NCI-H748 (cell line): ENCODE results near the gene KHSRP.
A peak's percentile ranks its signal among the peaks of the same experiment; 100 is the strongest.

Source experiments
- DNase-seq: peaks from one replicate; lab custom pipeline; 2025; ENCODE audit not compliant: unreplicated experiment; lab: John Stamatoyannopoulos, UW

The KHSRP gene

DNA sequence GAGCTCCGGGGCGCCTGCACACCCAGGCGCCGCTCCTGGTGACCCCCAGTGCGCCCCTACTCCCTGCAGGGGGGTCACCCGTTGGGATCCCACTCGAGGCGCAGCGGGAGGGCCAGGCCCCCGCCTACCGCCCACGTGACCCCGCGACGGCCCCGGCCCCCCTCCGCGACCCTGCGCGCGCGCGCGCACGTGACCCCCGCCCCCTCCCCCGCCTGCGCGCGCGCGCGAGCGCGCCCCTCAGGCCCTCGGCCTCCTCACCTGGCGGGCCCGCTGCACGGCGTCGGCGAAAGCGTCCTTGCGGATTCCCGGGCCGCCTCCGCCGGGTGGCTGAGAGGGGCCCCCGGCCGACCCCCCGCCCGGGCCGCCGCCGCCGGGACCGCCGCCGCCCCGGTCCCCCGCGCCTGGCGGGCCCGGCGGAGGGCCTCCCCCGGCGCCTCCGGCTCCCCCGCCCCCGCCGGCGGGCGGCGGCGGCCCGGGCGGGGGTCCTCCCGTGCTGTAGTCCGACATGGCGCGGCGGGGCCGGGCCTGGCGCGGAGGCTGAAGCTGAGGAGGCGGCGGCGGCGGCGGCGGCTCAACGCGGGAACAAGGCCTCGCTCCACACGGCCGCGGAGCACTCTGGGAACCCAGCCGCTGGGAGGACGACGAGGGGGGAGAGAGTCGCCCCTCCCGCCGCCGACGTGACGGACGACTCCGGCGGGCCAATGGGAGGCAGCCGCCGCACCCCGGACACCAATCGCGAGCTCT lies at the start of gene KHSRP:
KHSRP (minus strand) TSS at position 617 of the 744 bp plus-strand sequence; CDS start at position 507, 110 bp downstream.
- peak; percentile 6 for DNase-seq

GRCh38 chr19:6473647-6474046 lies 49.0 kb upstream of the KHSRP start:
- no peak for DNase-seq

DNA sequence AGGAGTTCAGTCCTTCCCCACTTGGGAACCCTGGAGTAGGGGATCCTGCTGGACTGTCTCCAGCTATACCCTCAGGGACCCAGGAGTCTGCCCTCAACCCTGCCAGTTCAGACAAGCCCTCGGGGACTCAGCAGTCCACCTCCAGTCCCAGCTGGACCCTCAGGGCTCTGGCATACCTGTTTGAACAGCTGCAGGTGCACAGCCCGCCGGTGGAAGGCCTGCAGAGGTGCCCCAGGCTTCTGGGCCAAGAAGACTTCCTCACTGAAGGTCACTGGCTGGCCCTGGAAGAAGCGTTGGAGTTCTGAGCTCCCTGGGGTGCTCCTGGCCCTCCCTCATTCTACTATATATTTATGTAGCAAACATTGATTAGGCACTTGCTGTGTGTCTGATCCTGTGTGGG lies 48.1 kb upstream of the KHSRP start:
- peak; percentile 5 for DNase-seq

GRCh38 chr19:6471076-6471475 lies 46.5 kb upstream of the KHSRP start:
- DNase-seq: no peak

GRCh38 chr19:6470173-6470572 lies 45.6 kb upstream of the KHSRP start:
- no peak for DNase-seq

DNA sequence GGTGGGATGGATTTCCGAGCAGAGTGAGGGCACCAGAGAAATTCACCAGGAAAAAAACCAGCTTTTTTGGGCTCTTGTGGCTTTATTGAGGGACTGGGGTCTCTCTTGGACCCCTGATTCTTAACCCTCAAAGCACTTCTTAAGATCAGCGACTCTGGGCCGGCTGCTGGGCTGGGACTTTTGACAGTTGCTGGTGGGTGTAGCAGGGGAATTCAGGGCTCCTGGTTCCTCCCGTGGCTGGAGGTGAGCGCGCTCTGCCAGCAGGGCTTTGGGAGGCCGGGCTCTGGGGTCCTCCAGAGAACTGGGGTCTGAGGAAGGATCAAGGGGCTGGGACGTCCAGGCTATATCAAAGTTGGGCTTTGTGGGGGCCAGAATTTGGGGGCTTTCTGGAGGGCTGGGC lies 42.8 kb upstream of the KHSRP start:
- DNase-seq: no peak

DNA sequence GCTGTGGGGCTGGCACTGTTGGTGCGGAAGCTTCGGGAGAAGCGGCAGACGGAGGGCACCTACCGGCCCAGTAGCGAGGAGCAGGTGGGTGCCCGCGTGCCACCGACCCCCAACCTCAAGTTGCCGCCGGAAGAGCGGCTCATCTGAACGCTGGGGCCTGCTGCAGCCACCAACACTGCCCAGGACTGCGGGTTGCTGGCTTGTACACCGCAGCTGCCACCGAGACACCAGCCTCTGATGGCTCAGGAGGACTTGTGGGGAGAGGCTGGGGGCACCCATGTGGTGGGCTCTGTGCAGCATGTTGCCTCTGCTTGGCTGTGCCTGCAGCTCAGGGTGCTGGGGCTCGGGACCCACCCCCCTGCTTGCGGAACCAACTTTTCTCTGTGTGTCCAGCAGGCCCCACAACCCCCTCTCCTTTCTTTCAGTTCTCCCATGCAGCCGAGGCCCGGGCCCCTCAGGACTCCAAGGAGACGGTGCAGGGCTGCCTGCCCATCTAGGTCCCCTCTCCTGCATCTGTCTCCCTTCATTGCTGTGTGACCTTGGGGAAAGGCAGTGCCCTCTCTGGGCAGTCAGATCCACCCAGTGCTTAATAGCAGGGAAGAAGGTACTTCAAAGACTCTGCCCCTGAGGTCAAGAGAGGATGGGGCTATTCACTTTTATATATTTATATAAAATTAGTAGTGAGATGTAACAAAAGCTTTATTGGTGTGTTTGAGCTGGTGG lies 42.1 kb upstream of the KHSRP start:
- no peak for DNase-seq

- no peak for DNase-seq
Measured at GRCh38 chr19:6465663-6466062, 41.1 kb upstream of the KHSRP start.

DNA sequence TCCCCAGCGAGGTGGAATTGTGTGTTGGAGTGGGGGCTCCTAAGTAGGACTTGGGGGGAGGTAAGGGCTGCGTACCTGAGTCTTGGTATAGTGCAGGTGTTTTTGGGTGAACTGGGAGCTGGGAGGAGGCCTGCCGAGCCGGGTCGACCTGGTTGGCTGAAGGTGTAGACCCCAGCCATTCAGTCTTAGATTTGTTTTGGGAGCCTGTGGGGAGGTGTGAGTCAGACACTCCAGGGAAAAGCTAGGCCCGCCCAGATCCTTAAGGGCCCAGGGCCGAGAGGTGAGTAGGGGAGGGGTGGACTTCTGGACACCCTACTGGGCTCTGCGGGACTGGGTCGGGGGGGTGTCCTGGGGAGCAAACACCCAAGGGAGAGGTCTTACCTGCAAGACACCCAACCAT lies 40.4 kb upstream of the KHSRP start:
- no peak for DNase-seq

DNA sequence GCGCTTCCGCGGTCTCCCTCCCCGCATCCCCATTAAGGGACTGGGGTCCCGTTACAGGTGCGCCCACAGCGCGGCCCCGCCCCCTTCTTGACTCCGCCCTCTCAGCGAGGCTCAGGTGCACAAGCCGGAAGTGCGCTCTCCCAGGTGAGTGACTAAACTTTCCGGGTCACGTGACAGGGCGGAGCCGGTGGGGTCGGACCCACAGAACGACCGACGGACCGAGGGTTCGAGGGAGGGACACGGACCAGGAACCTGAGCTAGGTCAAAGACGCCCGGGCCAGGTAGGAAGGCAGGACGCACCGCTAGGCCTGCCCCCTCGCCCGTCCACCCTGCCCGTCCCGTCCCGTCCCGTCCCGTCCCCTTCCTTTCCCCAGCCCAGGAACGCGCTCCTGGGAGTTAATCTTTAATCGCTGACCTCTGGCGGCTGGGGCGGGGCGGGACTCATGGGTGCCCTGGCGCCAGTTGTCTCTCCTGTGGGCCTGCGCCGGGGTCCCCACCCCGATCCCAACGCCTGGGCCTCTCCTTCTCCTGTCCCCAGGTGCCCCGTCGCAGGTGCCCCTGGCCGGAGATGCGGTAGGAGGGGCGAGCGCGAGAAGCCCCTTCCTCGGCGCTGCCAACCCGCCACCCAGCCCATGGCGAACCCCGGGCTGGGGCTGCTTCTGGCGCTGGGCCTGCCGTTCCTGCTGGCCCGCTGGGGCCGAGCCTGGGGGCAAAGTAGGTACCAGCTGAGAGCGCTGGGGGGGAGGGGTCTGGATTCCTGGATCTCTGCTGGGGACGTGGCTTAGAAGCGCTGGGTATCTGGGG lies 39.7 kb upstream of the KHSRP start, which contains the start of gene CRB3:
CRB3 (plus strand) TSS at position 202 of the 804 bp plus-strand sequence; CDS start at position 633, 431 bp downstream.
- no peak for DNase-seq

GRCh38 chr19:6460099-6460884 lies 35.7 kb upstream of the KHSRP start:
- peak; percentile 97 for DNase-seq

- DNase-seq: peak; percentile 71
Measured at GRCh38 chr19:6459262-6460098, 34.9 kb upstream of the KHSRP start, which contains the start of gene SLC25A23. Gene SLC25A23 (minus strand): TSS chr19:6459792. CDS start chr19:6459628, 164 bp downstream.

DNA sequence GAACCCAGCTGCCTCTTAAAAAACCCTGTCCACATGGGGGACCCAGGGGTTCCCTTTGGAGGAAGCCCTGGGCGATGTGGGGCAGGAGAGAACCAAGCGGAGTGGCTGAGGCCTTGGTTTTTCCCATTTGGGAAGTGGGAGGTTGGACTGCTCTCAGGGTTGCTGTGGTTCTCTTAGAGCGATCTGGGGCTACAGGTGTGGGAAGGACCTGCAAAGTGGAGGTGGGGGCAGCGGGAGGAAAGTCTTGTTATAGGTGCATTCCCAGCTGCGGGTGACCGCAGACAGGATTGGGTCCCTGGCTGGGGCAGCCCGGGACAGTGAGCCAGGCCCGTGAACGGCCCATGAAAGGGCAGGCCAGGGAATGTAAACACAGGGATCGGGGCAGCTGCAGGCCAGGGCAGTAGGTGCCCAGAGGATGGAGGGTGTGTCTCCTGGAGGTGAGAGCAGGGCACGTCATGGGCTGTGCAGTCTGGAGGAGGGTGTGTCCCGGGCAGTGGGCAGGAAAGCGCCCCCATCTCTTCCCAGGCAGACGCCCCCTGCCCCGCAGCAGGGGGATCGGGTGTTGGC lies 34.2 kb upstream of the KHSRP start:
- DNase-seq: peak; percentile 22

- no peak for DNase-seq
Measured at GRCh38 chr19:6457958-6458694, 33.5 kb upstream of the KHSRP start.

GRCh38 chr19:6455924-6456323 lies 31.3 kb upstream of the KHSRP start:
- DNase-seq: no peak

GRCh38 chr19:6453951-6454565 lies 29.4 kb upstream of the KHSRP start:
- no peak for DNase-seq

GRCh38 chr19:6452899-6453298 lies 28.3 kb upstream of the KHSRP start:
- no peak for DNase-seq

DNA sequence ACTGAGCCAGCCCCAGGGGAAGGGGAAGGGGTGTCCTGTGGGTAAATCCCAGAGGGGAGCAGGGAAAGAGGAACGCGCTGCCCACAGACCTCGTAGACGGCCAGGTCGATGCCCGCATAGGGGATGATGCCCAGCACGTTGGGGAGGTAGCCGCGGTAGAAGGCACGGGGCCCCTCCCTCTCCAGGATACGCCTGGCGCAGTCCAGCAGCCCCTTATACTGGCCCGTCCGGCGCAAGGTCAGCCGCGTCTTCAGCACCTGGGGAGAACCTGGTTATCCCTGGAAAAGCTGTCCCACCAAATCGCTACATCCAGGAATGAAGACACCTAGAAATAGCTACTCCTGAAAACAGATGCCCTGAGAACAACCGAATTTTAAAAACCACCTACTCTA lies 27.6 kb upstream of the KHSRP start:
- no peak for DNase-seq
